Lower lobe of right lung (tissue), 2 donors: ENCODE data around the gene MROH2B. TPM values are rescaled to one million over a fixed set of nuclear protein-coding genes. Genes with fewer than 3 reads are reported as not detected.
"Not testable (repeated sequence)": the region's sequence is repeated elsewhere in the genome, so short reads cannot be mapped to it uniquely, and the experiment has no call there.

Experiments used
- ATAC-seq, 2 donors: fragments of 200-7000 bp; cut with Tn5 transposase; one replicate each; pipeline ENCODE4 v1.9.1; 2020 to 2022; ENCODE audit warnings: mild to moderate bottlenecking in 2 of 2, moderate library complexity in 2 of 2
- DNase-seq: peaks from one replicate; pipeline ENCODE4 v3.0.0-alpha.2; 2020
- H3K27ac ChIP-seq: fragments of 200-600 bp; one replicate; pipeline ENCODE4 v1.8.0; 2022
- H3K27me3 ChIP-seq: fragments of 200-600 bp; one replicate; pipeline ENCODE4 v1.8.0; 2022; ENCODE audit warnings: low read depth
- H3K36me3 ChIP-seq: fragments of 200-600 bp; one replicate; pipeline ENCODE4 v1.8.0; 2022; ENCODE audit warnings: mild to moderate bottlenecking
- H3K4me1 ChIP-seq: fragments of 200-600 bp; one replicate; pipeline ENCODE4 v1.8.0; 2022
- H3K4me3 ChIP-seq: fragments of 200-600 bp; one replicate; pipeline ENCODE4 v1.8.0; 2022; ENCODE audit warnings: mild to moderate bottlenecking
- H3K9me3 ChIP-seq: fragments of 200-600 bp; one replicate; pipeline ENCODE4 v1.8.0; 2022
- CTCF ChIP-seq: fragments of 200-600 bp; IDR thresholded peaks from one replicate; pipeline ENCODE4 v1.8.0; 2022; ENCODE audit warnings: antibody characterized with exemption, mild to moderate bottlenecking
- intact Hi-C: fragments of 100-400 bp; cut with DNase I; formaldehyde crosslinking; loops from one replicate; pipeline ENCODE4 v1.11.0; 2022
- total RNA-seq: library from RNA; stranded (reverse); fragmentation: NEBNext Ultra II Directional; extraction: Animal tissue kit (Norgen Biotek cat#: 25700); gene quantifications from one replicate; pipeline ENCODE4 v1.2.1, GENCODE V29; 2021
- donor health status: DM: no; HTN: yes; CAD: no; lungs with severe emphysema.

The MROH2B gene
- total RNA-seq, 1 donor from 2014 or later, result not detected

GRCh38 chr5:41032973-41033372 is 38.2 kb downstream of the MROH2B start:
- H3K27ac ChIP-seq, result no peak overlapping the region
- TF ChIP-seq CTCF, result no peak
- intact Hi-C loops, result no loop called here
- no peaks in the 10 kb centered on the region for H3K4me1 ChIP-seq
- no peaks in the 10 kb centered on the region for H3K36me3 ChIP-seq
- no peak overlapping the region for H3K4me3 ChIP-seq
- DNase-seq, result no peak
- no peak for ATAC-seq
- H3K9me3 ChIP-seq, result no peaks in the 10 kb centered on the region
- no peaks in the 10 kb centered on the region for H3K27me3 ChIP-seq

- H3K9me3 ChIP-seq, DNase-seq, H3K27ac ChIP-seq, intact Hi-C loops, ATAC-seq, H3K4me3 ChIP-seq, H3K4me1 ChIP-seq, H3K36me3 ChIP-seq, H3K27me3 ChIP-seq: not testable (repeated sequence)
Observed at GRCh38 chr5:41022600-41022999, 48.5 kb downstream of the MROH2B start.

- Histone ChIP-seq H3K36me3 (no peaks in the 10 kb centered on the region), H3K4me3 (no peak overlapping the region), H3K4me1 (no peaks in the 10 kb centered on the region), H3K27me3 (no peaks in the 10 kb centered on the region), H3K27ac (no peak overlapping the region), H3K9me3 (no peaks in the 10 kb centered on the region)
- intact Hi-C loops, result no loop called here
- no peak for TF ChIP-seq CTCF
- DNase-seq, result no peak
- ATAC-seq, result peak; percentile 51 to 59
Observed at GRCh38 chr5:41012318-41012717, 58.8 kb downstream of the MROH2B start.

GRCh38 chr5:41010572-41010971 is 60.6 kb downstream of the MROH2B start:
- Histone ChIP-seq H3K4me1 (no peaks in the 10 kb centered on the region), H3K36me3 (no peaks in the 10 kb centered on the region), H3K9me3 (no peaks in the 10 kb centered on the region), H3K27ac (no peak overlapping the region), H3K27me3 (no peaks in the 10 kb centered on the region), H3K4me3 (no peak overlapping the region)
- DNase-seq, result no peak
- TF ChIP-seq CTCF, result no peak
- no peak for ATAC-seq
- intact Hi-C loops, result no loop called here

GRCh38 chr5:41009232-41009631 is 61.9 kb downstream of the MROH2B start:
- no peak for DNase-seq
- Histone ChIP-seq H3K9me3 (no peaks in the 10 kb centered on the region), H3K27ac (no peak overlapping the region), H3K4me1 (no peaks in the 10 kb centered on the region), H3K4me3 (no peak overlapping the region), H3K36me3 (no peaks in the 10 kb centered on the region), H3K27me3 (no peaks in the 10 kb centered on the region)
- TF ChIP-seq CTCF, result no peak
- intact Hi-C loops, result no loop called here
- no peak for ATAC-seq

GRCh38 chr5:41004931-41005330 is 66.2 kb downstream of the MROH2B start:
- DNase-seq (no peak), ATAC-seq (no peak)
- Histone ChIP-seq H3K4me3 (no peak overlapping the region), H3K4me1 (no peaks in the 10 kb centered on the region), H3K27me3 (no peaks in the 10 kb centered on the region), H3K9me3 (no peaks in the 10 kb centered on the region), H3K27ac (no peak overlapping the region), H3K36me3 (no peaks in the 10 kb centered on the region)
- TF ChIP-seq CTCF, result no peak
- intact Hi-C loops, result no loop called here
